ENCODE data around the gene RFC3. TPM values are rescaled to one million over a fixed set of nuclear protein-coding genes. Genes with fewer than 3 reads are reported as not detected.

RFC3 gene
- total and polyA plus RNA-seq, 2 of the 13 experiments (the other 11 are each of a cell fraction or from before 2014, with no cell fraction given) = 16.0 to 55.7 TPM

GRCh38 chr13:33815011-33815550 is 2.9 kb upstream of the RFC3 start:
- Histone ChIP-seq H3K9ac (ENCODE audit: insufficient read depth, low read depth, low read length) (no peak overlapping the region), H3K4me1 (ENCODE audit: insufficient read depth, low read length) (peaks cover 38% of the 10 kb centered on the region), H3K4me2 (ENCODE audit: low read depth, low read length) (peak overlapping the region; percentile 31), H2AFZ (ENCODE audit: low read length) (no peak overlapping the region), H3K27me3 (ENCODE audit: control insufficient read depth in 1 of 2, insufficient read depth in 2 of 2, low read length in 2 of 2) (no peaks in the 10 kb centered on the region; a peak in 1 of 5 replicates), H3K4me3 (replicated peaks in 1 of 3; ENCODE audit: insufficient read depth in 1 of 3, low read depth in 2 of 3, low read length in 3 of 3) (peak overlapping the region in 2 of 3 experiments; percentile 18 to 21; a peak in 2 of 6 replicates), H3K9me3 (ENCODE audit: low read length) (no peaks in the 10 kb centered on the region), H4K20me1 (ENCODE audit: insufficient read depth, low read length) (no peaks in the 10 kb centered on the region), H3K27ac (ENCODE audit: extremely low read length, insufficient read depth, low read length) (peak overlapping the region; percentile 39), H3K79me2 (ENCODE audit: insufficient read depth, low read length) (peaks cover 18% of the 10 kb centered on the region), H3K36me3 (replicated peaks in 1 of 2; ENCODE audit: control insufficient read depth in 1 of 2, insufficient read depth in 2 of 2, low read length in 2 of 2) (0 out of 5 replicates have a peak, but pooled peaks cover 0 to under 1% of the 10 kb centered on the region in 2 experiments)
- ChIA-PET POLR2A (no interaction called here), CTCF (ENCODE audit: low intra/inter-chr PET ratio, low total read pairs) (no interaction called here)
- FAIRE-seq = peak; percentile 4
- intact Hi-C loops (cut with micrococcal nuclease; ENCODE audit: unreplicated experiment) = loop anchor here (5.0 kb wide), 2 partner anchors 57 to 273 kb away; no protein-coding TSS in a partner anchor
- in situ Hi-C loops (cut with HindIII; ENCODE audit: extremely low pct_ligation_motif_present, low pct_unique_long_range_greater_than_20kb) = no loop called here
- ATAC-seq = no peak
- DNase-seq (ENCODE audit: low spot score) = peak; percentile 70
- WGBS (ENCODE audit: low lambda C conversion rate) = 17% methylated on average over 1 of the region's 1 CpG
- BruUV-seq (replicated peaks) = no TSS peak
- no peak for TF ChIP-seq EP300 (IDR thresholded peaks at IDR 0.05; ENCODE audit: low read depth in 2 of 2, low read length in 2 of 2)
- no peak for TF ChIP-seq EP300 (CRISPR knock-in tag; IDR thresholded peaks at IDR 0.05; ENCODE audit: borderline replicate concordance)
- TF ChIP-seq TEAD3 (CRISPR knock-in tag; optimal IDR thresholded peaks at IDR 0.05; ENCODE audit: borderline replicate concordance) = no peak
- no peak for TF ChIP-seq ZNF546 (CRISPR knock-in tag; conservative IDR thresholded peaks at IDR 0.05)
- no peak for TF ChIP-seq STAG1 (CRISPR knock-in tag; IDR thresholded peaks at IDR 0.05)
- no peak for TF ChIP-seq CBX5 (CRISPR knock-in tag; IDR thresholded peaks at IDR 0.05; ENCODE audit: borderline replicate concordance)
- no peak for TF ChIP-seq RFXAP (CRISPR knock-in tag; IDR thresholded peaks at IDR 0.05; ENCODE audit: borderline replicate concordance)
- no peak for TF ChIP-seq ZNF792 (CRISPR knock-in tag; IDR thresholded peaks at IDR 0.05)
- TF ChIP-seq ESRRA (CRISPR knock-in tag; IDR thresholded peaks at IDR 0.05; ENCODE audit: low read depth) = 0 out of 2 replicates have a peak, but pooled peaks have one; percentile 25
- TF ChIP-seq MTA3 (CRISPR knock-in tag; IDR thresholded peaks at IDR 0.05) = no peak
- no peak for TF ChIP-seq ZNF7 (CRISPR knock-in tag; IDR thresholded peaks at IDR 0.05)
- no peak for TF ChIP-seq ZFP36L2 (CRISPR knock-in tag; IDR thresholded peaks at IDR 0.05)
- TF ChIP-seq ZNF556 (CRISPR knock-in tag; IDR thresholded peaks at IDR 0.05; ENCODE audit: borderline replicate concordance) = no peak
- TF ChIP-seq GMEB1 (CRISPR knock-in tag; IDR thresholded peaks at IDR 0.05; ENCODE audit: borderline replicate concordance) = no peak
- no peak for TF ChIP-seq TCF7 (IDR thresholded peaks at IDR 0.05; ENCODE audit: low read depth)
- TF ChIP-seq PRMT3 (CRISPR knock-in tag; IDR thresholded peaks at IDR 0.05; ENCODE audit: borderline replicate concordance, low read depth) = no peak
- TF ChIP-seq BRD4 (CRISPR knock-in tag; IDR thresholded peaks at IDR 0.05) = no peak
- TF ChIP-seq FOXC1 (CRISPR knock-in tag; IDR thresholded peaks at IDR 0.05; ENCODE audit: borderline replicate concordance) = no peak
- no peak for TF ChIP-seq TAF15 (IDR thresholded peaks at IDR 0.05; ENCODE audit: low read depth, low read length, poor library complexity, severe bottlenecking)
- peak; percentile 61; the same call in 1 of the 2 replicates for TF ChIP-seq CHD4 (IDR thresholded peaks at IDR 0.05; ENCODE audit: borderline replicate concordance, low read length)
- TF ChIP-seq SIX1 (CRISPR knock-in tag; IDR thresholded peaks at IDR 0.05; ENCODE audit: borderline replicate concordance) = peak; percentile 89
- no peak for TF ChIP-seq ZNF20 (CRISPR knock-in tag; IDR thresholded peaks at IDR 0.05)
- TF ChIP-seq KDM5B (CRISPR knock-in tag; IDR thresholded peaks at IDR 0.05; ENCODE audit: borderline replicate concordance) = no peak
- TF ChIP-seq SAP130 (CRISPR knock-in tag; IDR thresholded peaks at IDR 0.05; ENCODE audit: low read depth) = peak; percentile 37; the same call in 1 of the 2 replicates
